ENCODE data around the gene NBEA.

Gene NBEA

DNA sequence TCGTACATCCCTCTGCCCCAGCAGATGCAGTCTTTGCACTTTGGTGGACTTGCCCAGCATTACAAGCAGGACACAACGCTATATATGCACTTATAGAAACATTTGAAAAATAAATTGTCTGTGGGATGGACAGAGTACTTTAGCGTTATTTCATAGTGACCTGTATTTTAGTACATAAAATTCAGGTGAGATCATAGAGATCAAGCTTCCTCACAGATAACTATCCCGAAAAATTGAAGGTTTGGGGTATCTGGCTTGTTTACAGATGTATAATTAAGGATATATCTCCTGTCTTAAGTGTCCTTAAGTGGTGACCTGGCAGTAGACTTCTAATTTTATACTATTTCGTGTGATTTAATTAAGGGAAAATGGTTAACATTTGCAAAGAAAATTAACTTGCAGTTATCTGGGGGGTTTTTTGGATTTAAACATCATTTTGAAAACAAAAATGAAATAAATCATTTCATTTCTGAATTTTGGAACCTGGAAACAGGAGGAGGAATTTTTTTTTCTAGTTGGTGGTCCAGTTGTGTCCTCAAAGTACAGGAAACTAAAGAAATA is 535.4 kb downstream of the NBEA start:
- DNase-seq: no peak

DNA sequence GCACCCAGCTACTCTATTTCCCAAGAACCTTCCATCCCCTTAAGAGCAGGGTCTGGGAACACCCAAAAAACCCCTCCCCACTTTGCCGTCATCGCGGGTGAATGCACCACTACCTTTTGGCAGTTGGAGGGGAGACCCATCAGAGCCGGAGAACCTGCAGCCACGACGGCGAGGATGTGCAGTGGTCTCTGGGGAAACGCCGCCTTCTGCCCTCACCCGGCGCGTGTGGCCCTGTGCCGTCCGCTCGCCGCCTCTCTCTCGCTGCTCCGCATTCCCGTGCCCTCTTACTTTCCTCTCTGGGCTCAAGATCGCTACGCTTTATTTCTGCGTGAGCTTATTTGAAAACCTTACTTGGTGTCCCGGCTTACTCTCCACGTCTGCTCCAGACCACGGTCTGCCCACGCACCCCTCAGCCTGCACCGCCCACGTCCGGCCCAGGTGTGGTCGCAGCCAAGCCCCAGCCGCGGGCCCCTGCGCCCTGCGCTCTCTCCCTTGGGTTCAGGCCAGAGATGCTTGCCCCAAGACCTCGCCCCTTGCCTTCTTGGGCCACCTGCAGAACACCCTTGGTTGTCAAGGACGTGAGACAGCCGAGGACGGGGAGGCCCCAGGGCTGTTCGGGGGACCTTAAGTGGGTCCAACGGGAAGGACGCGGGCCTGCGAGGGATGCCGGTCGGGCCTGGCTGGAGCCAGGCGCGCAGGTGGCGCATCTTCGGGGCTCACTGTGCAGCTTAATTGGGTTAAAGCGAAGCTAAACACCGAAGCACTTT is 536.4 kb downstream of the NBEA start:
- no peak for DNase-seq

DNA sequence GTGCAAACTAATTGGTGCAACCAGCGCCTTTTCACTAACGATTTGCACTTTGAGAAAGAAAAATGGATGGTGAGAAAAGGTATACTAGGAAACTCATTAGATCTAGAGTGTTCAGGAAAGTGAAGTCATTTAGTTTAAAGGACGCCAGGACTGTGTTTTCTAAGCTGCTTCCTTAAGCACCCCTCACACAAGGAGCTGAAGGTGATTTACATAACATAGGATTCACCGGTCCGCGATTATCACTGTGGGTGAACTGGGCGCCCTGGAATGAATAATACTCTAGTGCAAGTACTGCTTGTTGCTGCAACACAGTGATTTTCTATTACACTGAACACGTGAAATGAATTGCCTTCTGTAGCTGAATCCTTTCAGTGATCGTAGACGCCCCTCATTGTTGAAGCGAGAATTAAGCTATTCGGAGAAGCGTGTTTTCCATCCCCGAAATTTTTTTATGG is 537.0 kb downstream of the NBEA start:
- no peak for DNase-seq

DNA sequence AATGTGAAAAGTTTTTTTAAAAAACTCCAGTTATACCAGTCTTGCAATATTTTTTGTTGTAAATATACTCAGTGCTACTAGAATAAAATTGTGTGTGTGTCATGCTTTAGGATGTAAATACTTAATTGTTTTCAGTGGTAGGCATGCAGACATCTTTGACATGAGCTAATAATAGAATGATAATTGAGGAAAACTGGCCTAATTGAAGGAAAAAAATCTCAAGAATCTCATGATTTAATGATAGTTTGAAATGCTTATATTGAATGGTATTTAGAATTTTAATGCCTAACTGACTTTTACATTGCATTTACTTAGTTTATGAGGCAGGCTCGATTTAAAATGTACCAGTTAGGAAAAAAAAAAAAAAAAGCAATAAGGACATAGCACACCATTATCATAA is 537.6 kb downstream of the NBEA start:
- no peak for DNase-seq

DNA sequence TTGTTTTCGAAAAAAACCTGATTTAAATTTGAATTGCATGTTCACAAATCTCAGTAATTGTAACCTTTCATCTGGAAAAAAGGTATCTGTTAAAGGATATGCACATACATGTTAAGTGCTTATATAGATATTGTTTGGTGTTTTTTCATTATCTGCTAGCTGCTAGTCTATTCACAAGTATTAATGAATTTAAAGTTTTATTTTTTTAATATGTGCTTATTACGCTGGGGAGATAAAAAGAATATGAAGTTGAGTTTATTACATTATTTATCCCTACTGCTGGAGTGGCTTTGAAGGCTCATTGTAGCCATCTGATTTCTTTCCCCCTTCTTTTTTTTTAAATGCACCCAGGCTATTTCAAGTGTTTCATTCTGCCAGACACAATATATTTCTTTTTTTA is 538.3 kb downstream of the NBEA start:
- no peak for DNase-seq

DNA sequence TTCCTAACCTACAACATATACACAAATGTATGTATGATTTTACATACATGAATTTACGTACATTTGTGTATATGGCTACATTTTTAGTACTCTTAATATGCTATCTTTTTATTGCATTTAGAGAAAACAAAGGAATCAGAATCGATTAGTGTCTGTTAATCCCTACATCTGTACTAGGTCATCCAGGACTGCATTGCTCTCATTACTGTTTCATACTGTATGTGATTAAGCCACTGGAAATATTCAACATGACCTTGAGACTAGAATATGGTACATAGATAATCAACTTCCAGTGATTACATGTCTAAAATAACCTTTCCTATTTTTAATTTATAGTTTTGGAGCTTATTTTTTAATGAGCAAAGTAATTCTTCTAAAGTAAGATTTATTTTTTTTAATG is 539.7 kb downstream of the NBEA start:
- DNase-seq: no peak

DNA sequence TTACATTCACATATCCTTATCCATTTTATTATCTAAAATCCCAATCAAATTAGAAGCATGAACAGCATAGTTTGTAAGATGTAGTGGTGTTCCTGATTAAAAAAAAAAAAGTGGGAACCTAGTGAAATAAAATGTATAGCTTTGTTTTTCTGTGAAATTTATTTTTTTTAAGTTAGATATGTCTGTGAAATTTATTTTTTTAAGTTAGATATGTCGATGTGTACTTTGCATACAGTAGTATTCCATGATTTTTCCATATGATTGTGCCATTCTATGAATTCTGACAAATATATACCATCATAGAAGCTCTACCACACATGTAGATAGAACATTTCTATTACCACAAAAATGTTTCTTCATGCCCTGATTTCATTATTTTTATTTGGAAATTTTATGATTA is 540.5 kb downstream of the NBEA start:
- DNase-seq: no peak

DNA sequence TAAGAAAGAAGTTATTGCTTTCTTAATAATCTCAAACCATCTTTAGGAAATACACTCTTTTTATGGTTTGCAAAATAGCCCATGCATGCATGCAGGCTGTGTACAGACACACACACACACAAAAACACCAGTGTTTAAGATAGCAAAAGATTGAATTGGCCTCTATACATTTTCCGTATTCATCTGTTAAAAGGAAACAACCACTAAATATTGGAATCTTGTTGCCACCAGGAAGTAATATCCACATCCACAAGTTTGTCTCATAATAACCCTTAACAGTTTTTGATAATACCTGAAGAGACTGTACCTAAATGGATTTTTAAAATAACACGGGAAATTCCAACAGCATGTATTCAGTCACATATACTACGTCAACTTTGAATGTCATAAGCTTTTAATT is 541.7 kb downstream of the NBEA start:
- DNase-seq: no peak

DNA sequence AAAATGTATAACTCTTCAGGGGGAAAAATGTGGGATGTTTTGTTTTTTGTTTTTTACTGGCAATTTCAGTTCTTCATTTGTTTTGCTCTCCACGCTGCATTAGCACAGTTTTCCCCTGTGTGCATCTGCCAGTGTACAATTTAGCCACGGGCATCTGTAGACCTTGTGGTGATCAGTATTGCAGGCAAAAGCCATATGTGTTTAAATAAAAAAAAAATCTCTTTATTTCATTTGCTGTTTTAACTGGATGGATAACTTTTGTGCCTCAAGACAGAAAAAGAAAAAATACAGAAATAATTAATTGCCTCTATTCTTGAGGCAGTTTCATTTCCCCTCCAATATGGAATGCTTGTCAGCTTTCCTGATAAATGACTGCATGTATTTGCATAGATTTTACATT is 542.3 kb downstream of the NBEA start:
- DNase-seq: no peak

DNA sequence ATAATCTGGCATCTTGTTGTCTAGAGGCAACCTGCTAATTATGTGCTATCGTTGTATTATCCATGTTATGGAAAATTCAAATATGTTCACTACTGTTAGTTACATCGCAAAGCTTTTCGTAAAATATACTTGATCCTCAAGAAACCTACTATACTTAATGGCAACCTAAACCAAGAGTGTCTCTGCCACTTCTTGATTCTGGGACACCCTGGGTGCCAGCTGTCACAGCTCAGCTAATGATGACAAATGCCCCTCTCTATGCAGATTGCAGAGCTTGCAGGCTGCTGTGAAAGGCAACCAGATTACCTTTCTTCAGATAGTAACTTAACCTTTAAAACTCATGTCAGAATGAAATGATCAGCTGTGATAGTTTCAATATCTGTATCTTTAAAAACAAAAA is 543.4 kb downstream of the NBEA start:
- no peak for DNase-seq

DNA sequence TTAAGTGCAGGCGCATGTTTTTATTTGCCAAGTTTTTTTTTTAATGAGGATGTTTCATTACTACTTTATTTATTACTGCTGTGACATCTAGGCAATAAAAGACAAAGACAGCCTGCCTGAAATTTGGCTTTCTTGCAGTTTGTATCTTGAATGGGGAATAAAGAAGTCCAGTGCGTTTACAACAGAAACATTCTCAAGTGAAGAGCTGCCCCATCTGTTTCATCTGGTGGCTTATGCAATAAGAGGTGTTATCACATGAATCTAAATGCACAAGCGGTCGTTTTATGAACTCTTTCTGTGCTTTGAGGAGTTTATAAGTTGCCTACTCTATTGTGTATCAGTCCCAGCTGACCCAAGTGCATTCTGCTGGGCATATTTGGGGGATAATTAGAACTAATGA is 547.0 kb downstream of the NBEA start:
- DNase-seq: peak; percentile 28

DNA sequence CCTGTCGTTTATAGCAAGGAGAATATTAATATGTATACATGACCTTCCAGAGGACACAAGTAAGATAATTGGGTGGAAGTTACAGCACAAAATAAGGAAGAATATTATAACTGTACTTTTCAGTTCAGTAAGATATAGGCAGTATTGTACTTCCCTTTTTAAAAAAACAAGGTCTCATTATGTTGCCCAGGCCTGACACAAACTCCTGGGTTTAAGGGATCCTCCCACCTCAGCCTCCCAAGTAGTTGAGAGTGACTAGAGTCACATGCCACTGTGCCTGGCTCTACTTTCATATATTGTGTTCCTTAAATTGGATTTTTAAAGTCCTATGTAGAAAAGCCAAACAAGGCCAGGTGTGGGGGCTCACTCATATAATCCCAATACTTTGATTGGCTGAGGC is 553.9 kb downstream of the NBEA start:
- DNase-seq: peak; percentile 61

DNA sequence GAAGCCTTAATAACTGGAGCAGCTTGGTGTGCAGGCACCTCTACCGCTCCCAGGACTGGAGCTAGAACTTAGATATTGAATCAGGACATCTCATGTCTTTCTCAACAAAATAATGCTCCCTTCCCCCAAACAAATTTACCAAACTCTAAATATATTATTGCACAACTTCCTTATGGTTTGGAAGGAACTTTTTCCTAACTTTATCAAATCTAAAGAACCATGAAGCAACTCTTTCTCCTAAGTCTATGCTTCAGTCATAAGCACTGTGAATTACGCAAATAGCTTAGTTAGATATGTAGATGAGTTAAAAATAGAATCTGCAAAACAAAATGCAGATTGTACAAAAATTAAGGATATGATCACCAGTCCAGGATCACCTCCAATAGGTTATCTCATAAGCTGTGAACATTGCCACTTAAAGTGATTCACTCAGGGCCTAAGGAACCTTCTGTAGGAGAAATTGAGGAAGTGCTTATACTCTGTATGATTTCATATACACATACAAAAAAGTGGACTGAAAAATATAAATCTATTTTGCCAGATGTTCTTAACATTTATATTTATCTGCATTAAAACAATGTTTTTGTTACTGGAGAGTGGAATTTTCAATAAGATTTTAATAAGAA is 554.8 kb downstream of the NBEA start:
- DNase-seq: peak; percentile 73

DNA sequence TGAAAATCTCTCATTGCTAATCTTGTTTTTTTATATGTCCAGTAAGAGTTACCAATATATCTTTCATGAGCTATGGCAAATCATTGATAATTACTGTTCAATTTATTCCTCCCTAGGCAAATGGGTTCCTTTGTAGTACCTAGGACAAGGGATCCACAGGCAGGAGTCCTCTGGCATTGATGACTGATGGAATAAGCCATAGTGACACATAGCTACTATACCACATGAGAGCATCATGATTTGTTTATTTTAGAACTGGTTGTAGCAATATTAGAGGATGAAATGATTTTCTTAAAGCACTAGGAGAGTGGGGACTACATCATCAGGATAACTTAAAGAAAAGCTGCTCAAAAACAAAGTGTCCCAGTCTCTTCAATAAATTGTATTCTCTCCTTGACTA is 556.2 kb downstream of the NBEA start:
- DNase-seq: no peak

DNA sequence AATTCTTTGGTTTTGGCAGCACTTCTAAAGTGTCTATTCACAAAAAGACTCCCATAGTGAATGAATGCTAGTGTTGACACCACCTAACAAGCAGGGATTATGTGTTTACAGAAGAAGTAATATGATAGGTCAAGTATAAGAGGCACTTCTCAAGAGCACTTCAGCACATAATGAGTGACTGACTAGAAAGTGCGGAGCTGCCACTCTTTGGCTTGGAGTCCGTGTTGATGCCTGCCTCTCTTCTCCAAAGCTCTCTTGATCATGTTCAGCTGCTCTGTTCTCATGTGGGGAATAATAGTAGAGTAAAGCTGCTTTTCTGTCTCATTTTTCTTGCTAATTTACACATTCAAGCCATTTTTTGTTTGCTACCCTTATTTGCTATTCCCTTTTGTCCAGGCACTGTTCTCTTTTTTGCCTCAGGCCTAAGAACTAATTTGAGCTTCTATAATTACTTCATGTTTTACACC is 557.2 kb downstream of the NBEA start:
- no peak for DNase-seq

DNA sequence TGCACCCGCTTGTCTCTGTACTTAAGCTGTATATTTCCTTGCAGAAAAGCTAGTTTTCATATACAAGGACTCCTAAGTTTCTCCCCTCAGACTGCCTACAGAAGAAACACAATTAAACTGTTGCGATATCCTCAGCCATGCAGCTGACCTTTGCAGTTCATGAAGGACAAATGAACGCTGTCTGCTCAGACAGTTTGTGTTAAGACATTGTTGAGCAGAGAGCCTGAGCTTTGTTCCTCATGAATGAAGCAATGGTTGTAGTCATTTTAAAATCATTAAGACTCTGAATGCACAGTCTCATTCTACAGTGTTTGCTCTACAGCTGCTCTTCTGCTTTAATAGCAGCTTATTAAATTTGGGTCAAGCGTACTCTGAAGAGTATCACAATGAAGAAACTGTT is 557.6 kb downstream of the NBEA start:
- DNase-seq: no peak

DNA sequence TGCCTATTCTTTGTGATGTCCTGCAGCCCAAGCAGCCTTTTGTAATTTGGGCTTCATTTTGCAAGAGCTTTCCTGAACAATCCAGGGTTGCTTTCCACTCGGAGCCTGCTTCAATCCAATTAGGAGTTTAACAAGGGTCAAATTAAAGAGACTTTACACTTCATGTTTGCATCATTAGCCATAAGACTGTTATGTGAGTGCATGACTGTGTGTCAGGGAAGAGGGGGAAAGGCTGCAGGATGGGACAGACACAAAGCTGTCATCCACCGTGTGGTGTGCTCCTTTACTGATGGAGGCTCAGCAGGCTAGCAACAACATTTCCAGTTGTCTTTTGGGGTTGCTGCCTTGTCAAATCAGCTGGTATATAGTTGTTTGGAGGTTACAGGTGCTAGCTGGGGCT is 558.1 kb downstream of the NBEA start:
- DNase-seq: no peak

DNA sequence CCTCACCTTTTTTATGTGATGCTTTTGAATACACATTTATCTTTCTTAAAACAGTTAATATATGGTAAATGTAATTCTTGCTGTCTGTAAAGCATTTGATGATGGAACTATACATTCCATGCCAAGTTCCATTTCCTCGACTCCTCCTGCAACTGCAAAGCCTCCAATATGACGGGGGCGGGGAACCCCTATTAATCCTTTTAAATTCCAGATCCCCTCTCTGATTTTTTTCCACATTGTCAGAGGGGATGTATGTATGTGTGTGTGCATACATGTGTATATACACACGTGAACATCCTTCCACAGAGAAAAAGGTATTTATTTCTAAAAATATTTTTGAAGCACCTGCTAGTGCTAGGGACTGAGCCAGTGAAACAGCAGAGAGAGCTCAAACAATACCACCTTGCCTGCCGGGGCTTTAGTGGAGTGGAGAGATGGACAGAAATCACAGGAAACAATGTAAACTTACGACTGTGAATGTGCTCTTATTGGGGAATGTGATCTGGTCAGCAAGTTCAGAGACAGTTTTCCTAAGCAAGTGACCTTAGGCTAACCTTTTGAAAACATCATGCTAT is 559.7 kb downstream of the NBEA start:
- no peak for DNase-seq

DNA sequence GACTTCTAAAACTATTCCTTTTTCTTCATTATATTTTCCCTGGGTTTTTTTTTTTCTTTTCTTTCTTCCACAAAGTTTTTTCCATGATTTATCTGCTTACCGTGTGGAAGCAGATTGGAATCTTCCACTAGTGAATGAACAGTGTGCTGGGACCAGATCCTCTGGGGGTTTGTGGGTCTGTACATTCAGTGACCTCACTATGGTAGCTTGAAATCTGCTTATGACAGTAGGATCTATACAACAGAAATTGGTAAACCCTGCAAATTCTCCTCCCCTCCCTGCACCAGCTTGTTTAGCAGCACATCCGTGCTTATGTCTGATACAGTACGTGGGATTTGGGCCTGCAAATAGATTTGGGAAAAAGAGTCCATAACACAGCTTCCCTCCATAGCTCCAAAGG is 560.4 kb downstream of the NBEA start:
- DNase-seq: no peak

DNA sequence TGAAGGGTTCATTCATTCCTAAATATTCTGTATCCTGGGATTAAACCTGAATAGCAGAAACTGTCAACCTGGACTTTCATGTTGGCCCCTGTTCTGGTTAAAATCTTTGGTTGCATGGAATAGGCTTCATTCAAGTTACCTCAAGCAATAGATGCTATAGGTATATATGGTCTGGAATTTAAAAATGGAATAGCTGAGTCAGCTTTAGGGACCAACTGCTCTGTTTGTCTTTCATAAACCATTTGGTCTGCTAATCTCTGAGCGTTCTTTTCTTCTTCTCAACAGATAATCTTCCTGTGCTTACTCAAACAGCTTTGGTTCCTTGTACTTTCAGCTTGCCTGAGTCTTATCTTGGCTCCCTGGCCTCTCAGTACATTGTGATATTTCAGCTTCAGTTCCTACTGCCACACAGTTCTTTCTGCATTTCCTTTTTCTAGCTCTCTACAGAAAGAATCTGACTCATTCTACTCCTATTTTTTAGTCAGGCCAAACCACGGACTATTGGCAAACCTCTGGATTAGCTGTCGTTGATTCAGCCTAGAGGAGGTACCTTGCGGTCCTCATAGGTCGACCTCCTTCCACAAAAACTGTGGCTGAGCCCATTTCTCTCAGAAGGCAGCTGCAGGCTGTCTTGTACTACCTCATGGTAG is 570.3 kb downstream of the NBEA start:
- peak; percentile 92 for DNase-seq

DNA sequence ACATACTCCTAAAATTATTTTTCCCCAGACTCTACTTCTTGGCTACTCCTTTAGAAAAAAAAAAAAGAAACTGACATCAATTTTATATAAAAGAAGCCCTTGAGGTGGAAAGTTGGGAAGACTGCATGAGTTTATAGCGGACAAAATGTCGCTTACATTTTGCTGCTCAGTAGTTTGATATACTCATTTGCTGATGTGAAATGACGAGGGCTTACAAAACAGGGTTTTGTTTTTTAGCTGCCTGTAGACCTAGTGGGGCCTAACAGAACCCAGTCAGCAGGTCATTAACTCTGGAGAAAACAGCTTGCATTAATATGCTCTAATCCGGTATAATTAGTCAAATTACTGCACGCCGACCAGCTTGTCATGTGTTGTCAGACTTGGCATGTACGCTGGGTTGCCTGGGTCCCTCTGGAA is 572.0 kb downstream of the NBEA start:
- no peak for DNase-seq

DNA sequence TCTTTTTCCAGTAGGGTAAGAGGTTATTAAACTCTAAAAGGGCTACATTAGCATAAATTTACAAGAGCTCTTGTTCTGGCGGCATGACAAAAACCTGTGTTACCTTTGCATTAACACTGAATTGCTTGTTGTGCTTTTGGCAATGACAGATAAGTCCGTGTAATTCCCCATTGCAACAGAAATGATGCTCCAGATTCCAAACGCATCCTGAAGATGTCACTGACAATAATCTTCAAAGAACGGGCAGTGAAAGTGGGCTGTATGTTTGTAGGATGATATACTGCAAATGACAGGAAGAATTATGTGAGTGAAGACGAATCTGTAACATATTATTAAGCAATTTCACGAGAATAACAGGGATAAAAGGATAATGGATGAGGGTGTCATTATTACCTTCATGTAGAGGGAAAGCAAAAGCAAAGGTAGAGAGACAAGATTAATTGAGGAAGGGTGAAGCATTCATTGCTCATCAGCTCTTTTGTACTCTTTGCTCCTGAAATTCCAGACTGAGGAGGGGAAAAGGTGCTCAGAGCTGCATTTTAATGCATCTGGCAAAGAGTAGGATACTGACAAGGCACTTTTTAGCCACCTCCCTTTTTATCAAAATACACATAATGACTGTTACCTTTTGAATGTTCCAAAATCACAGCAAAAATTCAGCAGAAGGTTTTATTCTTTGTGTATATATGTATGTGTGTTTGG is 572.9 kb downstream of the NBEA start:
- DNase-seq: no peak

Data from OCI-M1 (cell line).